Heart left ventricle (tissue), 13 donors: ENCODE data around the gene TAF4B.

ENCODE experiments used
- POLR2A ChIP-seq, 2 donors: fragments of 450-650 bp; IDR thresholded peaks; one replicate each; pipeline ENCODE4 v1.6.1; 2017; ENCODE audit warnings: antibody characterized with exemption in 2 of 2, mild to moderate bottlenecking in 2 of 2, moderate library complexity in 2 of 2
- TF ChIP-seq, protein P1 (sequence below), 12 donors: fragments of 200-600 bp; sonication (generic) in 4 of 12; IDR thresholded peaks; one replicate each; pipeline versions ENCODE4 v1.5.0 to v1.8.0; 2018 to 2022; ENCODE audit warnings: antibody characterized with exemption in 12 of 12, mild to moderate bottlenecking in 5 of 12
- donor health status: ischemic (EF 13 %, LVEDD 7.1; RV severe dilation, severe dysfunction).
- donor health status: DM: no; HTN: yes; CAD: no.
- donor health status: DM: no; HTN: no; CAD: no.
- donor health status: ischemic (EF 25% LVEDD 6.9; RV normal size, moderate dysfunction).
- donor health status: ischemic (EF 25% LVEDD 5.7; RV mildly dilated, moderate dysfunction).
- donor health status: ischemic (EF 35%, LVEDD 5.7; RV mildly dilated, moderate dysfunction).
- donor health status: nonischemic (EF 11% LVEDD 7.7; RV severe dilation, severe dysfunction).
- donor health status: DM: yes; HTN: yes; CAD: no.
- donor health status: PGD.
- donor health status: ischemic (EF 29% LVEDD 5.4; RV normal size, mild dysfunction).
- donor health status: nonischemic (EF 23%, LVEDD 6.1; RV moderate dilation, normal function).

DNA sequence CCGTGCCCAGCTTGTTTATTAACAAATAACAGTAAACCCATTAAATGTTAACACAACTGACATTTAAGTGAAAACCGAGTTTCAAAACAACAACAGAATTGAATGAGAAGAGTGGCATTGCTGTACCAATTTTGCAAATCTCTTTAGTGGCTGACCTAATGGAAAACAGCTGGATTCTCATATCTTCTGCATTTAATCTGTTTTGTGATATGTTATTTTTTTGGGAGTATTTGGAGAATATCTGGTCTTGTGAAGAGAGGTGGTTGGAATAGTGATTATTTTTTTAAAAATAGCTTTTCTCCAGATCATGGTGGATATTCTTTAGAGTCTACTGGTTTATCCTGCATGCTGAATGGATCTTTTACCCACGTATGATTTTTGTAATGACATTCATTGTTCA is 51.1 kb downstream of the TAF4B start:
- TF ChIP-seq, protein P1, sequence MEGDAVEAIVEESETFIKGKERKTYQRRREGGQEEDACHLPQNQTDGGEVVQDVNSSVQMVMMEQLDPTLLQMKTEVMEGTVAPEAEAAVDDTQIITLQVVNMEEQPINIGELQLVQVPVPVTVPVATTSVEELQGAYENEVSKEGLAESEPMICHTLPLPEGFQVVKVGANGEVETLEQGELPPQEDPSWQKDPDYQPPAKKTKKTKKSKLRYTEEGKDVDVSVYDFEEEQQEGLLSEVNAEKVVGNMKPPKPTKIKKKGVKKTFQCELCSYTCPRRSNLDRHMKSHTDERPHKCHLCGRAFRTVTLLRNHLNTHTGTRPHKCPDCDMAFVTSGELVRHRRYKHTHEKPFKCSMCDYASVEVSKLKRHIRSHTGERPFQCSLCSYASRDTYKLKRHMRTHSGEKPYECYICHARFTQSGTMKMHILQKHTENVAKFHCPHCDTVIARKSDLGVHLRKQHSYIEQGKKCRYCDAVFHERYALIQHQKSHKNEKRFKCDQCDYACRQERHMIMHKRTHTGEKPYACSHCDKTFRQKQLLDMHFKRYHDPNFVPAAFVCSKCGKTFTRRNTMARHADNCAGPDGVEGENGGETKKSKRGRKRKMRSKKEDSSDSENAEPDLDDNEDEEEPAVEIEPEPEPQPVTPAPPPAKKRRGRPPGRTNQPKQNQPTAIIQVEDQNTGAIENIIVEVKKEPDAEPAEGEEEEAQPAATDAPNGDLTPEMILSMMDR (IDR thresholded peaks at IDR 0.05) = no peak
- TF ChIP-seq POLR2A (IDR thresholded peaks at IDR 0.05) = no peak
